GM18951 (cell line): ENCODE results near the gene DPYD.

Source experiments
- POLR2A ChIP-seq: IDR thresholded peaks from 4 replicates; pipeline ENCODE4 v1.6.1; 2011; ENCODE audit warnings: mild to moderate bottlenecking; ENCODE audit not compliant: insufficient read length, insufficient read depth; ENCODE audit errors: extremely low read depth
- in situ Hi-C: fragments of 300-500 bp; cut with MboI; formaldehyde crosslinking; loops from one replicate; pipeline ENCODE4 v1.12.0; 2022; ENCODE audit warnings: low sequenced_read_pairs, mixed read lengths, inconsistent platforms; ENCODE audit not compliant: unreplicated experiment

Gene DPYD

GRCh38 chr1:97382206-97382605 lies 538.6 kb downstream of the DPYD start:
- no peak for TF ChIP-seq POLR2A
- in situ Hi-C loops = no loop called here

GRCh38 chr1:97379387-97380075 lies 541.3 kb downstream of the DPYD start:
- TF ChIP-seq POLR2A = no peak
- in situ Hi-C loops = no loop called here

GRCh38 chr1:97378596-97378995 lies 542.2 kb downstream of the DPYD start:
- in situ Hi-C loops = no loop called here
- no peak for TF ChIP-seq POLR2A

GRCh38 chr1:97377432-97378034 lies 543.3 kb downstream of the DPYD start:
- in situ Hi-C loops = no loop called here
- no peak for TF ChIP-seq POLR2A

- in situ Hi-C loops = no loop called here
- no peak for TF ChIP-seq POLR2A
Observed at GRCh38 chr1:97373000-97373399, 547.8 kb downstream of the DPYD start.

- no peak for TF ChIP-seq POLR2A
- in situ Hi-C loops = no loop called here
Observed at GRCh38 chr1:97372531-97372930, 548.3 kb downstream of the DPYD start.

- in situ Hi-C loops = no loop called here
- no peak for TF ChIP-seq POLR2A
Observed at GRCh38 chr1:97368296-97368695, 552.5 kb downstream of the DPYD start.

GRCh38 chr1:97366984-97367383 lies 553.9 kb downstream of the DPYD start:
- no peak for TF ChIP-seq POLR2A

GRCh38 chr1:97365026-97365425 lies 555.8 kb downstream of the DPYD start:
- in situ Hi-C loops = no loop called here
- no peak for TF ChIP-seq POLR2A

More at GRCh38 chr1:97366984-97367383, 553.9 kb downstream of the DPYD start:
- in situ Hi-C loops = no loop called here

- in situ Hi-C loops = no loop called here
Observed at GRCh38 chr1:97364086-97364485, 556.7 kb downstream of the DPYD start.

GRCh38 chr1:97356309-97356708 lies 564.5 kb downstream of the DPYD start:
- in situ Hi-C loops = no loop called here
- no peak for TF ChIP-seq POLR2A

More at GRCh38 chr1:97364086-97364485, 556.7 kb downstream of the DPYD start:
- no peak for TF ChIP-seq POLR2A

GRCh38 chr1:97352936-97353382 lies 567.9 kb downstream of the DPYD start:
- no peak for TF ChIP-seq POLR2A
- in situ Hi-C loops = no loop called here

- no peak for TF ChIP-seq POLR2A
- in situ Hi-C loops = no loop called here
Observed at GRCh38 chr1:97351846-97352245, 569.0 kb downstream of the DPYD start.

- no peak for TF ChIP-seq POLR2A
- in situ Hi-C loops = no loop called here
Observed at GRCh38 chr1:97350662-97351061, 570.2 kb downstream of the DPYD start.
